Suprapubic skin (tissue), 4 donors: ENCODE measurements around the gene HBEGF.

Experiments
- CTCF ChIP-seq, 2 donors: fragments of 200-600 bp in 1 of 2; fragments of 450-650 bp in 1 of 2; sonication (generic) in 1 of 2; IDR thresholded peaks; one replicate each; pipeline ENCODE4 v1.5.1; 2016 to 2019; ENCODE audit warnings: antibody characterized with exemption in 2 of 2, mild to moderate bottlenecking in 1 of 2, moderate library complexity in 1 of 2
- EP300 ChIP-seq: sonication (generic); formaldehyde crosslinking; IDR thresholded peaks from one replicate; pipeline ENCODE4 v1.6.1; 2017; ENCODE audit warnings: antibody characterized with exemption
- POLR2A ChIP-seq, 2 donors: fragments of 450-650 bp; IDR thresholded peaks; one replicate each; pipeline ENCODE4 v1.6.1; 2017; ENCODE audit warnings: antibody characterized with exemption in 2 of 2, mild to moderate bottlenecking in 2 of 2, moderate library complexity in 2 of 2
- POLR2AphosphoS5 ChIP-seq, 3 donors: sonication (generic); formaldehyde crosslinking; IDR thresholded peaks; one replicate each; pipeline ENCODE4 v1.6.1; 2017; ENCODE audit warnings: antibody characterized with exemption in 3 of 3

DNA sequence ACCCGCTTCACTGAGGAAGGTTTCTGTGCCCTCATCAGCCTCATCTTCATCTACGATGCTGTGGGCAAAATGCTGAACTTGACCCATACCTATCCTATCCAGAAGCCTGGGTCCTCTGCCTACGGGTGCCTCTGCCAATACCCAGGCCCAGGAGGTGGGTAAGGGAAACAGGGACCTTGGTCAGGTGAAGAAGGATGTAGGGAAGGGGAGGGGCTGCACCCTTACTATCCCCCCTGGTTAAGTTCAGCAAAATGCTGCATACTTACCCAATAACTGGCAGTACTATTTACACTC lies 18.0 kb upstream of the HBEGF start:
- TF ChIP-seq CTCF (IDR thresholded peaks at IDR 0.05) = no peak
- no peak for TF ChIP-seq POLR2AphosphoS5 (IDR thresholded peaks at IDR 0.05)
- TF ChIP-seq EP300 = no peak
- no peak for TF ChIP-seq POLR2A (IDR thresholded peaks at IDR 0.05)
